ENCODE measurements around the gene ABCF1.

DNA sequence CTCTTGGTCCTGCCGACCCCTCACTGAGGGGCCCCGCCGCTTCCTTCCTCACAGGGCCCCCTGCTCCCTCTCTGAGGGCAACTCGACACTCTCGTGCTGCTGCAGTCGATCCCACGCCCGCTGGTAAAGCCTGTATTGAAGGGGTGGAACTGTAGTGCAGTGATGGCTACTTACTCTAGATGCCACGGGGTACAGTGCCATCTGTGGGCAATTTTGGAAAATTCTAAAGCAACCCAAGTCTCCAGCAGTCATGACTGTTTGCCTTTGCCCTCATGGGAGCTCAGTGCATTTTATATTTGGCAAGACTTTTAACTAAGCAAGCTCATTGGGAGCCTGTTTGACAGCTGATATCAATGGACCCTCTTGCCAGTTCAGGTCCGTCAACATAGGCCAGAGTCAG lies 69.2 kb downstream of the ABCF1 start:
- no peak for TF ChIP-seq EP300 (IDR thresholded peaks at IDR 0.05)
- TF ChIP-seq CTCF (IDR thresholded peaks at IDR 0.05) = no peak
- TF ChIP-seq POLR2A (IDR thresholded peaks at IDR 0.05) = no peak
- no peak for TF ChIP-seq POLR2AphosphoS5 (IDR thresholded peaks at IDR 0.05)

Data from suprapubic skin (tissue), 4 donors.